ENCODE results near the gene TEX11. TPM values are rescaled to one million over a fixed set of nuclear protein-coding genes. Genes with fewer than 3 reads are reported as not detected.
"Not testable (repeated sequence)": the region's sequence is repeated elsewhere in the genome, so short reads cannot be mapped to it uniquely, and the experiment has no call there.

The TEX11 gene
- total and polyA plus RNA-seq, 4 donors: not detected

- WGBS, 2 donors: 62 to 74% methylated on average over 1 of the region's 1 CpG
- Histone ChIP-seq H3K4me1 (ENCODE audit: control insufficient read depth in 1 of 2, insufficient read depth in 2 of 2, low read length in 2 of 2) (no peaks in the 10 kb centered on the region), H3K36me3 (ENCODE audit: control insufficient read depth in 1 of 2, insufficient read depth in 2 of 2, low read length in 1 of 2) (no peaks in the 10 kb centered on the region), H3K9me3 (ENCODE audit: control insufficient read depth, low read length) (no peaks in the 10 kb centered on the region), H3K27me3 (ENCODE audit: control insufficient read depth in 1 of 2, insufficient read depth in 2 of 2, low read length in 1 of 2) (no peaks in the 10 kb centered on the region), H3K4me3 (ENCODE audit: low read length in 2 of 2) (no peak overlapping the region), H3K27ac (ENCODE audit: low read depth in 1 of 2, low read length in 2 of 2) (no peak overlapping the region)
- DNase-seq (no peak), ATAC-seq (ENCODE audit: low FRiP score) (no peak)
- intact Hi-C loops (cut with DNase I): no loop called here
Observed at GRCh38 chrX:70592091-70592490, 316.4 kb downstream of the TEX11 start.

GRCh38 chrX:70587158-70587557, 321.4 kb downstream of the TEX11 start:
- intact Hi-C loops (cut with DNase I): not testable (repeated sequence)

GRCh38 chrX:70577442-70577841, 331.1 kb downstream of the TEX11 start:
- Histone ChIP-seq H3K9me3 (ENCODE audit: control insufficient read depth, low read length) (no peaks in the 10 kb centered on the region), H3K27me3 (ENCODE audit: control insufficient read depth in 1 of 2, insufficient read depth in 2 of 2, low read length in 1 of 2) (no peaks in the 10 kb centered on the region), H3K27ac (ENCODE audit: low read depth in 1 of 2, low read length in 2 of 2) (no peak overlapping the region), H3K36me3 (ENCODE audit: control insufficient read depth in 1 of 2, insufficient read depth in 2 of 2, low read length in 1 of 2) (no peaks in the 10 kb centered on the region), H3K4me3 (ENCODE audit: low read length in 2 of 2) (no peak overlapping the region), H3K4me1 (ENCODE audit: control insufficient read depth in 1 of 2, insufficient read depth in 2 of 2, low read length in 2 of 2) (no peaks in the 10 kb centered on the region)
- ATAC-seq (ENCODE audit: low FRiP score) (no peak), DNase-seq (no peak)
- intact Hi-C loops (cut with DNase I): no loop called here
- WGBS, 2 donors: 89 to 91% methylated on average over 4 of the region's 4 CpGs

More at GRCh38 chrX:70587158-70587557, 321.4 kb downstream of the TEX11 start:
- not testable (repeated sequence) for H3K36me3 ChIP-seq (ENCODE audit: control insufficient read depth in 1 of 2, insufficient read depth in 2 of 2, low read length in 1 of 2); ATAC-seq (ENCODE audit: low FRiP score); H3K4me3 ChIP-seq (ENCODE audit: low read length in 2 of 2); H3K27me3 ChIP-seq (ENCODE audit: control insufficient read depth in 1 of 2, insufficient read depth in 2 of 2, low read length in 1 of 2); H3K27ac ChIP-seq (ENCODE audit: low read depth in 1 of 2, low read length in 2 of 2); H3K4me1 ChIP-seq (ENCODE audit: control insufficient read depth in 1 of 2, insufficient read depth in 2 of 2, low read length in 2 of 2); H3K9me3 ChIP-seq (ENCODE audit: control insufficient read depth, low read length); DNase-seq
- 21 to 33% methylated on average over 1 of the region's 1 CpG for WGBS, 2 donors

- H3K27me3 ChIP-seq (ENCODE audit: control insufficient read depth in 1 of 2, insufficient read depth in 2 of 2, low read length in 1 of 2); H3K4me3 ChIP-seq (ENCODE audit: low read length in 2 of 2); ATAC-seq (ENCODE audit: low FRiP score); H3K9me3 ChIP-seq (ENCODE audit: control insufficient read depth, low read length); intact Hi-C loops (cut with DNase I); H3K27ac ChIP-seq (ENCODE audit: low read depth in 1 of 2, low read length in 2 of 2); H3K4me1 ChIP-seq (ENCODE audit: control insufficient read depth in 1 of 2, insufficient read depth in 2 of 2, low read length in 2 of 2); DNase-seq; H3K36me3 ChIP-seq (ENCODE audit: control insufficient read depth in 1 of 2, insufficient read depth in 2 of 2, low read length in 1 of 2): not testable (repeated sequence)
- 90 to 91% methylated on average over 21 of the region's 21 CpGs for WGBS, 2 donors
Observed at GRCh38 chrX:70569922-70570576, 338.5 kb downstream of the TEX11 start.

- Histone ChIP-seq H3K4me3 (ENCODE audit: low read length in 2 of 2) (no peak overlapping the region), H3K9me3 (ENCODE audit: control insufficient read depth, low read length) (no peaks in the 10 kb centered on the region), H3K27ac (ENCODE audit: low read depth in 1 of 2, low read length in 2 of 2) (no peak overlapping the region), H3K4me1 (ENCODE audit: control insufficient read depth in 1 of 2, insufficient read depth in 2 of 2, low read length in 2 of 2) (no peaks in the 10 kb centered on the region), H3K27me3 (ENCODE audit: control insufficient read depth in 1 of 2, insufficient read depth in 2 of 2, low read length in 1 of 2) (no peaks in the 10 kb centered on the region), H3K36me3 (ENCODE audit: control insufficient read depth in 1 of 2, insufficient read depth in 2 of 2, low read length in 1 of 2) (no peaks in the 10 kb centered on the region)
- intact Hi-C loops (cut with DNase I): loop anchor here in 1 of 2 donors (5.0 kb wide), 1 partner anchor 103 kb away; no protein-coding TSS in a partner anchor
- no peak for DNase-seq
- WGBS, 2 donors: 61 to 73% methylated on average over 5 of the region's 5 CpGs
- ATAC-seq (ENCODE audit: low FRiP score): no peak
Observed at GRCh38 chrX:70554948-70555347, 353.6 kb downstream of the TEX11 start.

GRCh38 chrX:70554523-70554922, 354.0 kb downstream of the TEX11 start:
- ATAC-seq (ENCODE audit: low FRiP score): no peak
- Histone ChIP-seq H3K4me1 (ENCODE audit: control insufficient read depth in 1 of 2, insufficient read depth in 2 of 2, low read length in 2 of 2) (no peaks in the 10 kb centered on the region), H3K27me3 (ENCODE audit: control insufficient read depth in 1 of 2, insufficient read depth in 2 of 2, low read length in 1 of 2) (no peaks in the 10 kb centered on the region), H3K36me3 (ENCODE audit: control insufficient read depth in 1 of 2, insufficient read depth in 2 of 2, low read length in 1 of 2) (no peaks in the 10 kb centered on the region), H3K27ac (ENCODE audit: low read depth in 1 of 2, low read length in 2 of 2) (no peak overlapping the region), H3K9me3 (ENCODE audit: control insufficient read depth, low read length) (no peaks in the 10 kb centered on the region), H3K4me3 (ENCODE audit: low read length in 2 of 2) (no peak overlapping the region)
- DNase-seq: no peak
- intact Hi-C loops (cut with DNase I): loop anchor here in 1 of 2 donors (5.0 kb wide), 1 partner anchor 102 kb away; no protein-coding TSS in a partner anchor
- 7 to 30% methylated on average over 2 of the region's 2 CpGs for WGBS, 2 donors

- no peaks in the 10 kb centered on the region for H3K27me3 ChIP-seq (ENCODE audit: control insufficient read depth in 1 of 2, insufficient read depth in 2 of 2, low read length in 1 of 2)
- H3K9me3 ChIP-seq (ENCODE audit: control insufficient read depth, low read length): no peaks in the 10 kb centered on the region
- intact Hi-C loops (cut with DNase I): loop anchor here in 1 of 2 donors (5.0 kb wide), 1 partner anchor 102 kb away; no protein-coding TSS in a partner anchor
- no peaks in the 10 kb centered on the region for H3K4me1 ChIP-seq (ENCODE audit: control insufficient read depth in 1 of 2, insufficient read depth in 2 of 2, low read length in 2 of 2)
- 0 to 12% methylated on average over 2 of the region's 2 CpGs for WGBS, 2 donors
- H3K27ac ChIP-seq (ENCODE audit: low read depth in 1 of 2, low read length in 2 of 2): no peak overlapping the region
- no peak for DNase-seq
- no peaks in the 10 kb centered on the region for H3K36me3 ChIP-seq (ENCODE audit: control insufficient read depth in 1 of 2, insufficient read depth in 2 of 2, low read length in 1 of 2)
- ATAC-seq (ENCODE audit: low FRiP score): no peak
- H3K4me3 ChIP-seq (ENCODE audit: low read length in 2 of 2): no peak overlapping the region
Observed at GRCh38 chrX:70554081-70554480, 354.4 kb downstream of the TEX11 start.

GRCh38 chrX:70553516-70553915, 355.0 kb downstream of the TEX11 start:
- no peaks in the 10 kb centered on the region for H3K9me3 ChIP-seq (ENCODE audit: control insufficient read depth, low read length)
- H3K4me1 ChIP-seq (ENCODE audit: control insufficient read depth in 1 of 2, insufficient read depth in 2 of 2, low read length in 2 of 2): no peaks in the 10 kb centered on the region
- WGBS, 2 donors: 64 to 92% methylated on average over 1 of the region's 1 CpG
- H3K27me3 ChIP-seq (ENCODE audit: control insufficient read depth in 1 of 2, insufficient read depth in 2 of 2, low read length in 1 of 2): no peaks in the 10 kb centered on the region
- ATAC-seq (ENCODE audit: low FRiP score): no peak
- no peak overlapping the region for H3K27ac ChIP-seq (ENCODE audit: low read depth in 1 of 2, low read length in 2 of 2)
- no peaks in the 10 kb centered on the region for H3K36me3 ChIP-seq (ENCODE audit: control insufficient read depth in 1 of 2, insufficient read depth in 2 of 2, low read length in 1 of 2)
- intact Hi-C loops (cut with DNase I): loop anchor here (2.0 to 5.0 kb wide), 2 partner anchors 99 to 101 kb away; no protein-coding TSS in a partner anchor
- no peak for DNase-seq
- H3K4me3 ChIP-seq (ENCODE audit: low read length in 2 of 2): no peak overlapping the region

- no peaks in the 10 kb centered on the region for H3K4me1 ChIP-seq (ENCODE audit: control insufficient read depth in 1 of 2, insufficient read depth in 2 of 2, low read length in 2 of 2)
- whole genome bisulfite sequencing, 2 donors: 45 to 50% methylated on average over 7 of the region's 7 CpGs
- intact Hi-C loops (cut with DNase I): loop anchor here (2.0 to 5.0 kb wide), 2 partner anchors 97 to 100 kb away; no protein-coding TSS in a partner anchor
- no peak for ATAC-seq (ENCODE audit: low FRiP score)
- DNase-seq: no peak
- no peaks in the 10 kb centered on the region for H3K9me3 ChIP-seq (ENCODE audit: control insufficient read depth, low read length)
- no peak overlapping the region for H3K27ac ChIP-seq (ENCODE audit: low read depth in 1 of 2, low read length in 2 of 2)
- H3K27me3 ChIP-seq (ENCODE audit: control insufficient read depth in 1 of 2, insufficient read depth in 2 of 2, low read length in 1 of 2): no peaks in the 10 kb centered on the region
- H3K36me3 ChIP-seq (ENCODE audit: control insufficient read depth in 1 of 2, insufficient read depth in 2 of 2, low read length in 1 of 2): no peaks in the 10 kb centered on the region
- H3K4me3 ChIP-seq (ENCODE audit: low read length in 2 of 2): no peak overlapping the region
Observed at GRCh38 chrX:70552130-70552704, 356.3 kb downstream of the TEX11 start.
